HEK293 (cell line): ENCODE results near the gene MEAF6.

Experiments used
- CTCF ChIP-seq: fragments of 450-650 bp; formaldehyde crosslinking; IDR thresholded peaks from 2 replicates; pipeline ENCODE4 v1.5.1; 2016; ENCODE audit warnings: missing biosample characterization, missing genetic modification characterization
- KLF7 ChIP-seq: fragments of 450-650 bp; formaldehyde crosslinking; IDR thresholded peaks from 2 replicates; pipeline ENCODE4 v1.5.1; 2016; ENCODE audit warnings: missing biosample characterization, missing genetic modification characterization, borderline replicate concordance
- OVOL3 ChIP-seq: fragments of 450-650 bp; formaldehyde crosslinking; IDR thresholded peaks from 2 replicates; pipeline ENCODE4 v1.5.1; 2016; ENCODE audit warnings: missing biosample characterization, missing genetic modification characterization
- REST ChIP-seq: fragments of 450-650 bp; formaldehyde crosslinking; IDR thresholded peaks from 2 replicates; pipeline ENCODE4 v1.5.1; 2016; ENCODE audit warnings: missing biosample characterization, missing genetic modification characterization
- ZBTB44 ChIP-seq: fragments of 450-650 bp; IDR thresholded peaks from 2 replicates; pipeline ENCODE4 v1.5.1; 2018; ENCODE audit warnings: missing biosample characterization, mild to moderate bottlenecking, missing genetic modification characterization
- ZNF175 ChIP-seq: fragments of 450-650 bp; formaldehyde crosslinking; IDR thresholded peaks from 2 replicates; pipeline ENCODE4 v1.5.1; 2016; ENCODE audit warnings: missing biosample characterization, missing genetic modification characterization
- ZNF350 ChIP-seq: fragments of 450-650 bp; formaldehyde crosslinking; IDR thresholded peaks from 2 replicates; pipeline ENCODE4 v1.5.0; 2017; ENCODE audit warnings: missing biosample characterization, mild to moderate bottlenecking, missing genetic modification characterization
- ZNF416 ChIP-seq: fragments of 450-650 bp; formaldehyde crosslinking; IDR thresholded peaks from 2 replicates; pipeline ENCODE4 v1.5.1; 2016; ENCODE audit warnings: missing biosample characterization, missing genetic modification characterization
- TF ChIP-seq, protein P1 (sequence below): fragments of 450-650 bp; formaldehyde crosslinking; IDR thresholded peaks from 2 replicates; pipeline ENCODE4 v1.5.1; 2017; ENCODE audit warnings: missing biosample characterization, mild to moderate bottlenecking, missing genetic modification characterization, moderate library complexity

GRCh38 chr1:37498872-37499617 is 15.5 kb downstream of the MEAF6 start:
- TF ChIP-seq ZNF350 (tag by site-specific recombination) (no peak), ZNF416 (no peak), KLF7 (no peak), CTCF (no peak), OVOL3 (tag by site-specific recombination) (no peak), ZNF175 (no peak), REST (no peak), ZBTB44 (tag by site-specific recombination) (no peak)
- TF ChIP-seq, protein P1, sequence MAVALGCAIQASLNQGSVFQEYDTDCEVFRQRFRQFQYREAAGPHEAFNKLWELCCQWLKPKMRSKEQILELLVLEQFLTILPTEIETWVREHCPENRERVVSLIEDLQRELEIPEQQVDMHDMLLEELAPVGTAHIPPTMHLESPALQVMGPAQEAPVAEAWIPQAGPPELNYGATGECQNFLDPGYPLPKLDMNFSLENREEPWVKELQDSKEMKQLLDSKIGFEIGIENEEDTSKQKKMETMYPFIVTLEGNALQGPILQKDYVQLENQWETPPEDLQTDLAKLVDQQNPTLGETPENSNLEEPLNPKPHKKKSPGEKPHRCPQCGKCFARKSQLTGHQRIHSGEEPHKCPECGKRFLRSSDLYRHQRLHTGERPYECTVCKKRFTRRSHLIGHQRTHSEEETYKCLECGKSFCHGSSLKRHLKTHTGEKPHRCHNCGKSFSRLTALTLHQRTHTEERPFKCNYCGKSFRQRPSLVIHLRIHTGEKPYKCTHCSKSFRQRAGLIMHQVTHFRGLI (tag by site-specific recombination), result no peak
